ENCODE measurements around the gene CTXND1.

The CTXND1 gene

DNA sequence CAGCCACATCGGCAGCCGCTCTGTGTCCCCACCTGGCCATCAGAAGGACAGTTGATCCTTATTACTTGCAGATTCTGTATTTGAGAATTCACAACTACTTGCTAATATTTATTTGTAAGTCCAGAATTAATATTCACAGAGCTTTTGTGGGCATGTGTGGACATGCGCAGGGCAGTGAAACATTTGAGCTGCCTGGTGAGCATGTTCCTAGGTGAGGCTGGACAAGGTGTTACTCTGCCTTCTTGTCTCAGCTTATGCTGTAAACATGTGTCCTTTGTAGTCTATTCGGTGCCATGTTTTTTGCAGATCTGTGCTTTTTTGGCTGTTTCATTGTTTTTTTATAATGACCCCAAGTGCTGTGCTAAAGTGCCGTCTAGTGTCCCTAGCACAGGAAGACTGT lies 83.6 kb downstream of the CTXND1 start:
- Histone ChIP-seq H3K36me3 (replicated peaks; ENCODE audit: insufficient read depth, low read length) (no peaks in the 10 kb centered on the region), H3F3A (ENCODE audit: insufficient read depth, low read length) (no peaks in the 10 kb centered on the region), H3K4me3 (ENCODE audit: low read length) (no peak overlapping the region), H3K9me2 (replicated peaks; ENCODE audit: insufficient read depth, low read length) (no peaks in the 10 kb centered on the region), H3K27me3 (replicated peaks; ENCODE audit: insufficient read depth, low read length) (no peaks in the 10 kb centered on the region), H4K20me1 (ENCODE audit: insufficient read depth, low read length) (no peaks in the 10 kb centered on the region), H3K9me3 (replicated peaks; ENCODE audit: insufficient read depth, low read length) (no peaks in the 10 kb centered on the region), H3K4me2 (ENCODE audit: low read depth, low read length) (no peak overlapping the region), H3K9ac (ENCODE audit: low read length) (no peak overlapping the region), H3K4me1 (ENCODE audit: low read length) (no peaks in the 10 kb centered on the region), H3K79me2 (ENCODE audit: low read length) (no peaks in the 10 kb centered on the region), H3K27ac (ENCODE audit: low read length) (no peak overlapping the region), H2AFZ (ENCODE audit: low read length) (no peak overlapping the region)
- TF ChIP-seq CTCF (IDR thresholded peaks at IDR 0.05; ENCODE audit: low read length) (no peak), EZH2phosphoT487 (IDR thresholded peaks at IDR 0.05; ENCODE audit: low read length) (no peak), EZH2 (optimal IDR thresholded peaks at IDR 0.05; ENCODE audit: low read depth, low read length) (no peak)
- no peak for DNase-seq

- no peaks in the 10 kb centered on the region for H4K20me1 ChIP-seq (ENCODE audit: insufficient read depth, low read length)
- no peak overlapping the region for H3K4me3 ChIP-seq (ENCODE audit: low read length)
- H3K27me3 ChIP-seq (replicated peaks; ENCODE audit: insufficient read depth, low read length), result no peaks in the 10 kb centered on the region
- no peaks in the 10 kb centered on the region for H3K36me3 ChIP-seq (replicated peaks; ENCODE audit: insufficient read depth, low read length)
- no peaks in the 10 kb centered on the region for H3K9me3 ChIP-seq (replicated peaks; ENCODE audit: insufficient read depth, low read length)
- no peak for DNase-seq
- H3K9me2 ChIP-seq (replicated peaks; ENCODE audit: insufficient read depth, low read length), result no peaks in the 10 kb centered on the region
- no peaks in the 10 kb centered on the region for H3F3A ChIP-seq (ENCODE audit: insufficient read depth, low read length)
- H3K9ac ChIP-seq (ENCODE audit: low read length), result no peak overlapping the region
- no peak overlapping the region for H3K27ac ChIP-seq (ENCODE audit: low read length)
- H2AFZ ChIP-seq (ENCODE audit: low read length), result no peak overlapping the region
- H3K4me1 ChIP-seq (ENCODE audit: low read length), result no peaks in the 10 kb centered on the region
- H3K79me2 ChIP-seq (ENCODE audit: low read length), result no peaks in the 10 kb centered on the region
- TF ChIP-seq CTCF (IDR thresholded peaks at IDR 0.05; ENCODE audit: low read length) (no peak), EZH2 (optimal IDR thresholded peaks at IDR 0.05; ENCODE audit: low read depth, low read length) (no peak), EZH2phosphoT487 (IDR thresholded peaks at IDR 0.05; ENCODE audit: low read length) (no peak)
- H3K4me2 ChIP-seq (ENCODE audit: low read depth, low read length), result no peak overlapping the region
These were observed 84.1 kb downstream of the CTXND1 start for GRCh38 chr15:80167936-80168335.

DNA sequence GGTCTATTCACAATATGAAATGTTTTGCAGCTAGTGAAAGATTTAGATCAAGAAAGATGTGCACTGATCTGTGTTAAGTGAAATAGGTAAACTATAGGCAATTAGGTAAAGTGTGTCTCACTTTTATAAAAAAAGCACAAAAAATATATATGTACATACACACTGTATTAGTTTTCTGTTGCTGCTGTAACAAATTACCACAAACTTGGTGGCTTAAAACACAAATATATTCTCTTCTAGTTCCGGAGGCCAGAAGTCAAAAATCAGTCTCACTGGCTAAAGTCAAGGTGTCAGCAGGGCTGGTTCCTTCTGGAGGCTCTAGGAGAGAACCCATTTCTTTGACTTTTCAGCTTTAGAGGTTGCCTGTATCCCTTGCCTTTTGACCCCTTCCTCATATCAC lies 88.1 kb downstream of the CTXND1 start:
- Histone ChIP-seq H3K79me2 (ENCODE audit: low read length) (no peaks in the 10 kb centered on the region), H3K9me2 (replicated peaks; ENCODE audit: insufficient read depth, low read length) (no peaks in the 10 kb centered on the region), H4K20me1 (ENCODE audit: insufficient read depth, low read length) (no peaks in the 10 kb centered on the region), H3K4me2 (ENCODE audit: low read depth, low read length) (no peak overlapping the region), H2AFZ (ENCODE audit: low read length) (no peak overlapping the region), H3K36me3 (replicated peaks; ENCODE audit: insufficient read depth, low read length) (no peaks in the 10 kb centered on the region), H3K4me1 (ENCODE audit: low read length) (peaks cover 20% of the 10 kb centered on the region), H3K9me3 (replicated peaks; ENCODE audit: insufficient read depth, low read length) (no peaks in the 10 kb centered on the region), H3K9ac (ENCODE audit: low read length) (no peak overlapping the region), H3K4me3 (ENCODE audit: low read length) (no peak overlapping the region), H3F3A (ENCODE audit: insufficient read depth, low read length) (peaks cover 10% of the 10 kb centered on the region; the same call in 1 of the 2 replicates), H3K27ac (ENCODE audit: low read length) (no peak overlapping the region), H3K27me3 (replicated peaks; ENCODE audit: insufficient read depth, low read length) (no peaks in the 10 kb centered on the region)
- TF ChIP-seq CTCF (IDR thresholded peaks at IDR 0.05; ENCODE audit: low read length) (no peak), EZH2 (optimal IDR thresholded peaks at IDR 0.05; ENCODE audit: low read depth, low read length) (no peak), EZH2phosphoT487 (IDR thresholded peaks at IDR 0.05; ENCODE audit: low read length) (no peak)
- no peak for DNase-seq
